Measurements from ENCODE around the gene SOCS6. TPM values are rescaled to one million over a fixed set of nuclear protein-coding genes. Genes with fewer than 3 reads are reported as not detected.

The SOCS6 gene
- total and polyA plus RNA-seq, 2 donors (not counting 1 experiment from before 2014, with no cell fraction given), result 0.25 to 0.99 TPM

DNA sequence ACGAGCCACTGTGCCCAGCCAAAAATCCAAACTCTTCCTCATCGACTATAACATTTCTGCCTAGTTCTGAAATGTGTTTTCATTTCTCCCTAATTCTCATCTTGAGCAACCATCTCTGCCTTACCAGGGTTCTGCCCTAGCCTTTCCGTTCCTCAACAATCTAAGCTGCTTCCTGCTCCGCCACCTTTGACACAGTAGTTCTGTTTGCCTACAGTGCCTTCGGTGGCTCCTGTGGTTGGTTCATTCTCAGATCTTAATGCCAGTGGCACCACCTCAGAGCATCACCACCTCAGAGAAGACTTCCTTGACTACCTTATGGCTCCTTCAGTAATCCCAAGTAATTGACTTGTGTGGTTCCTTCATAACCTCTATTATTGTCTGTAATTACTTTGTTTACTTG is 3.8 kb downstream of the SOCS6 start:
- H3K4me2 ChIP-seq (replicated peaks; ENCODE audit: low read depth, low read length, poor library complexity, severe bottlenecking), result no peak overlapping the region
- H3K4me1 Mint-ChIP-seq, result peaks cover 13% of the 10 kb centered on the region

DNA sequence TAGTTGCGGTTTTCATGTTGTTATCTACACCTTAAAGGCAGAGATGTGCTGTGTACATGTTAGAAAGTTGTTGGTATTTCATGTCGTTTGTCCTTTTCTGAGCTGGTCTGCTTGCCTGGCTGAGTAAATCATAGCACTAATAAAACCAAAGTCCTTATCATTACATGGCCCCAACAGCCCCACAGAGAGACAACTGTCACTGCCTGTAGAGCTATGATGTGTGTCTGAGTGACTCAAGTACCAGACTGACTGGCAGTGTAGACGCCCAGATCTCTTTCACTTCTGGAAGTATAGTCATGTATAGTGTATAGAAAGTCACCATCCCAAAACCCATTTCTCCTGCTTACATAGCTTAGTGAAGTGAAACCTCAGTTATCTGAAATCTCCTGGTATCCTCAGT is 4.3 kb downstream of the SOCS6 start:
- POLR2A ChIA-PET, result no interaction called here
- H3K27me3 Mint-ChIP-seq, result peaks cover 26% of the 10 kb centered on the region
- CTCF ChIA-PET, result no interaction called here

More for the DNA sequence above, 3.8 kb downstream of the SOCS6 start:
- ATAC-seq (ENCODE audit: low read depth), result no peak
- H3K4me3 Mint-ChIP-seq, result no peak overlapping the region
- no peak for DNase-seq
- ChIA-PET CTCF (no interaction called here), POLR2A (no interaction called here)
- no peaks in the 10 kb centered on the region for H3K79me2 ChIP-seq (ENCODE audit: control insufficient read depth, insufficient read depth, low read length)
- no peaks in the 10 kb centered on the region for H3K9me3 ChIP-seq (ENCODE audit: control extremely low read depth in 1 of 3, control insufficient read depth in 2 of 3, insufficient read depth in 1 of 3, low read length in 2 of 3)
- peaks cover 0 to 7% (median 6%) of the 10 kb centered on the region in 4 experiments for H3K27me3 ChIP-seq (replicated peaks in 1 of 4; ENCODE audit: control extremely low read depth in 1 of 4, control insufficient read depth in 3 of 4, insufficient read depth in 4 of 4, low read length in 3 of 4)
- no peak for TF ChIP-seq EZH2 (IDR thresholded peaks at IDR 0.05; ENCODE audit: borderline replicate concordance, insufficient read depth, low read depth, low read length, poor library complexity, severe bottlenecking)
- TF ChIP-seq CTCF (IDR thresholded peaks at IDR 0.05), result no peak
- no peak overlapping the region for H3K4me3 ChIP-seq (ENCODE audit: control extremely low read depth in 1 of 5, extremely low read depth in 1 of 5, insufficient read depth in 1 of 5, low read depth in 2 of 5, low read length in 4 of 5)
- H3K27me3 Mint-ChIP-seq, result peaks cover 31% of the 10 kb centered on the region
- peaks cover 5 to 9% of the 10 kb centered on the region in 2 donors for H3K4me1 ChIP-seq (ENCODE audit: control insufficient read depth in 2 of 2, insufficient read depth in 2 of 2, low read length in 2 of 2)
- H3K36me3 ChIP-seq (replicated peaks in 1 of 2; ENCODE audit: control extremely low read depth in 1 of 2, control insufficient read depth in 1 of 2, extremely low read depth in 1 of 2, insufficient read depth in 2 of 2, low read length in 1 of 2), result no peaks in the 10 kb centered on the region
- H4K20me1 ChIP-seq (ENCODE audit: control insufficient read depth, insufficient read depth, low read length, poor library complexity, severe bottlenecking), result no peaks in the 10 kb centered on the region
- intact Hi-C loops (cut with micrococcal nuclease), result no loop called here
- H3K27ac ChIP-seq (ENCODE audit: low read length in 2 of 2), result no peak overlapping the region
- H3K9me3 Mint-ChIP-seq (ENCODE audit: insufficient read depth), result no peaks in the 10 kb centered on the region
- no peak overlapping the region for H3K27ac Mint-ChIP-seq
- H2AFZ ChIP-seq (ENCODE audit: insufficient read depth, low read depth, low read length, poor library complexity, severe bottlenecking), result no peak overlapping the region
- 96% methylated on average over 3 of the region's 5 CpGs for WGBS (ENCODE audit: insufficient coverage)
- no peak overlapping the region for H3K9ac ChIP-seq (ENCODE audit: low read length)

More for the DNA sequence above, 4.3 kb downstream of the SOCS6 start:
- Mint-ChIP-seq H3K9me3 (ENCODE audit: insufficient read depth) (no peaks in the 10 kb centered on the region), H3K4me1 (peaks cover 11% of the 10 kb centered on the region), H3K27ac (no peak overlapping the region), H3K4me3 (no peak overlapping the region)
- H3K9ac ChIP-seq (ENCODE audit: low read length), result no peak overlapping the region
- H4K20me1 ChIP-seq (ENCODE audit: control insufficient read depth, insufficient read depth, low read length, poor library complexity, severe bottlenecking), result no peaks in the 10 kb centered on the region
- peaks cover 0 to 7% (median 6%) of the 10 kb centered on the region in 4 experiments for H3K27me3 ChIP-seq (replicated peaks in 1 of 4; ENCODE audit: control extremely low read depth in 1 of 4, control insufficient read depth in 3 of 4, insufficient read depth in 4 of 4, low read length in 3 of 4)
- H3K79me2 ChIP-seq (ENCODE audit: control insufficient read depth, insufficient read depth, low read length), result no peaks in the 10 kb centered on the region
- no peaks in the 10 kb centered on the region for H3K36me3 ChIP-seq (replicated peaks in 1 of 2; ENCODE audit: control extremely low read depth in 1 of 2, control insufficient read depth in 1 of 2, extremely low read depth in 1 of 2, insufficient read depth in 2 of 2, low read length in 1 of 2)
- no peak overlapping the region for H3K4me3 ChIP-seq (ENCODE audit: control extremely low read depth in 1 of 5, extremely low read depth in 1 of 5, insufficient read depth in 1 of 5, low read depth in 2 of 5, low read length in 4 of 5)
- no peak for TF ChIP-seq EZH2 (IDR thresholded peaks at IDR 0.05; ENCODE audit: borderline replicate concordance, insufficient read depth, low read depth, low read length, poor library complexity, severe bottlenecking)
- no peak for TF ChIP-seq CTCF (IDR thresholded peaks at IDR 0.05)
- no CpG with 5 or more reads among the region's 3 CpGs for WGBS (ENCODE audit: insufficient coverage)
- no peaks in the 10 kb centered on the region for H3K9me3 ChIP-seq (ENCODE audit: control extremely low read depth in 1 of 3, control insufficient read depth in 2 of 3, insufficient read depth in 1 of 3, low read length in 2 of 3)
- no peak overlapping the region for H3K4me2 ChIP-seq (replicated peaks; ENCODE audit: low read depth, low read length, poor library complexity, severe bottlenecking)
- no peak overlapping the region for H2AFZ ChIP-seq (ENCODE audit: insufficient read depth, low read depth, low read length, poor library complexity, severe bottlenecking)
- no peak overlapping the region for H3K27ac ChIP-seq (ENCODE audit: low read length in 2 of 2)
- peaks cover 5 to 9% of the 10 kb centered on the region in 2 donors for H3K4me1 ChIP-seq (ENCODE audit: control insufficient read depth in 2 of 2, insufficient read depth in 2 of 2, low read length in 2 of 2)
- ATAC-seq (ENCODE audit: low read depth) (no peak), DNase-seq (no peak)
- intact Hi-C loops (cut with micrococcal nuclease), result no loop called here

Data from B cell (primary cell).